DND-41 (cell line): ENCODE results near the gene RBM48.
A peak's percentile ranks its signal among the peaks of the same experiment; 100 is the strongest.

ENCODE experiments used
- ATAC-seq: fragments of 200-7000 bp; cut with Tn5 transposase; 3 replicates; pipeline ENCODE4 v1.9.1; 2021; ENCODE audit warnings: low read depth; ENCODE audit not compliant: insufficient read depth
- DNase-seq: peaks from one replicate; pipeline ENCODE4 v3.0.0-alpha.2; 2020
- H2AFZ ChIP-seq: 2 replicates; pipeline ENCODE4 v1.6.0; 2012; ENCODE audit warnings: low read depth, low read length
- H3K27ac ChIP-seq: 2 replicates; pipeline ENCODE4 v1.5.1; 2012; ENCODE audit warnings: low read length, inconsistent platforms
- H3K27me3 ChIP-seq: fragments of 200-600 bp; sonication (generic); 2 replicates; pipeline ENCODE4 v1.6.0; 2012; ENCODE audit warnings: low read length, mild to moderate bottlenecking, inconsistent platforms; ENCODE audit not compliant: insufficient read depth, poor library complexity
- H3K36me3 ChIP-seq: 2 replicates; pipeline ENCODE4 v1.5.1; 2012; ENCODE audit warnings: low read length, inconsistent platforms; ENCODE audit not compliant: insufficient read depth
- H3K4me1 ChIP-seq: 2 replicates; pipeline ENCODE4 v1.5.1; 2012; ENCODE audit warnings: mild to moderate bottlenecking, low read length; ENCODE audit not compliant: insufficient read depth
- H3K4me2 ChIP-seq: 2 replicates; pipeline ENCODE4 v1.6.0; 2012; ENCODE audit warnings: mild to moderate bottlenecking, moderate library complexity, low read length, inconsistent platforms; ENCODE audit not compliant: insufficient read depth
- H3K4me3 ChIP-seq, 2 experiments: fragments of 200-600 bp in 1 of 2; shearing (Covaris generic) in 1 of 2; 2 replicates each; pipeline ENCODE4 v1.5.1; 2012 to 2016; ENCODE audit warnings: inconsistent platforms in 2 of 2, low read length in 2 of 2, mild to moderate bottlenecking in 2 of 2, low read depth in 1 of 2, moderate library complexity in 1 of 2
- H3K79me2 ChIP-seq: 2 replicates; pipeline ENCODE4 v1.6.0; 2012; ENCODE audit warnings: low read length, inconsistent platforms; ENCODE audit not compliant: insufficient read depth
- H3K9ac ChIP-seq: 2 replicates; pipeline ENCODE4 v1.6.0; 2012; ENCODE audit warnings: low read depth, mild to moderate bottlenecking, inconsistent platforms, low read length, moderate library complexity
- H3K9me3 ChIP-seq: 2 replicates; pipeline ENCODE4 v1.5.1; 2012; ENCODE audit warnings: low read length, moderate library complexity, mild to moderate bottlenecking, inconsistent platforms; ENCODE audit not compliant: insufficient read depth, severe bottlenecking
- H4K20me1 ChIP-seq: 2 replicates; pipeline ENCODE4 v1.6.0; 2012; ENCODE audit warnings: low read length; ENCODE audit not compliant: insufficient read depth
- EZH2 ChIP-seq: IDR thresholded peaks from 3 replicates; pipeline ENCODE4 v1.6.1; 2012; ENCODE audit warnings: borderline replicate concordance, low read depth, mild to moderate bottlenecking, moderate library complexity, low read length, inconsistent platforms; ENCODE audit not compliant: severe bottlenecking
- TF ChIP-seq, protein P1 (sequence below): IDR thresholded peaks from 2 replicates; pipeline ENCODE4 v1.5.1; 2012; ENCODE audit warnings: borderline replicate concordance, low read length, moderate library complexity, mild to moderate bottlenecking; ENCODE audit not compliant: poor library complexity, severe bottlenecking; ENCODE audit errors: extremely low read depth

Gene RBM48

GRCh38 chr7:92546856-92547497, 18.4 kb downstream of the RBM48 start:
- Histone ChIP-seq H4K20me1 (no peaks in the 10 kb centered on the region; the same call in 1 of the 2 replicates), H3K79me2 (no peaks in the 10 kb centered on the region), H3K36me3 (no peaks in the 10 kb centered on the region), H3K4me2 (no peak overlapping the region), H3K27ac (no peak overlapping the region), H3K27me3 (no peaks in the 10 kb centered on the region), H3K4me3 (no peak overlapping the region), H2AFZ (no peak overlapping the region), H3K9ac (no peak overlapping the region), H3K9me3 (no peaks in the 10 kb centered on the region), H3K4me1 (no peaks in the 10 kb centered on the region)
- ATAC-seq (0 out of 3 replicates have a peak, but pooled peaks have one; percentile 22), DNase-seq (no peak)
- TF ChIP-seq, protein P1, sequence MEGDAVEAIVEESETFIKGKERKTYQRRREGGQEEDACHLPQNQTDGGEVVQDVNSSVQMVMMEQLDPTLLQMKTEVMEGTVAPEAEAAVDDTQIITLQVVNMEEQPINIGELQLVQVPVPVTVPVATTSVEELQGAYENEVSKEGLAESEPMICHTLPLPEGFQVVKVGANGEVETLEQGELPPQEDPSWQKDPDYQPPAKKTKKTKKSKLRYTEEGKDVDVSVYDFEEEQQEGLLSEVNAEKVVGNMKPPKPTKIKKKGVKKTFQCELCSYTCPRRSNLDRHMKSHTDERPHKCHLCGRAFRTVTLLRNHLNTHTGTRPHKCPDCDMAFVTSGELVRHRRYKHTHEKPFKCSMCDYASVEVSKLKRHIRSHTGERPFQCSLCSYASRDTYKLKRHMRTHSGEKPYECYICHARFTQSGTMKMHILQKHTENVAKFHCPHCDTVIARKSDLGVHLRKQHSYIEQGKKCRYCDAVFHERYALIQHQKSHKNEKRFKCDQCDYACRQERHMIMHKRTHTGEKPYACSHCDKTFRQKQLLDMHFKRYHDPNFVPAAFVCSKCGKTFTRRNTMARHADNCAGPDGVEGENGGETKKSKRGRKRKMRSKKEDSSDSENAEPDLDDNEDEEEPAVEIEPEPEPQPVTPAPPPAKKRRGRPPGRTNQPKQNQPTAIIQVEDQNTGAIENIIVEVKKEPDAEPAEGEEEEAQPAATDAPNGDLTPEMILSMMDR = no peak
- no peak for TF ChIP-seq EZH2

DNA sequence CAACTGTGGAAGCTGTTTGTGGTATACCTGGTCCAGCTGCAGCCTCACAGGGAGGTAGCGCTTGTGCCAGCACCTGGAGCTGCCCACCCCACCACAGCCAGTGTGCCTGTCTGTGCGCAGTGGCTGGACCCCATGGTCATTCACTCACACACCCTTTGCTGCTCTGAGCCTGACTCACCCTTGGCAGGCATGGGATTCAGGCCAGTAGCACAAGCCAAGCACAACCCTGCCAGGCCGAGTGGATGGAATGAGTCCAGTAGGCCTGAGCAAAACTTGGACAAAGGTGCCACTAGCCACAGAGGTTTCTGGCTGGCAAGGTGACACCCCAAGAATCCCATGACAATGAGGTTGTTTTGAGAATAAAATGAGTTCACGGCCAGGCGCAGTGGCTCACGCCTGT, 19.0 kb downstream of the RBM48 start:
- Histone ChIP-seq H3K36me3 (no peaks in the 10 kb centered on the region), H3K4me1 (no peaks in the 10 kb centered on the region), H3K9ac (no peak overlapping the region), H3K9me3 (no peaks in the 10 kb centered on the region), H3K4me3 (no peak overlapping the region), H3K79me2 (no peaks in the 10 kb centered on the region), H2AFZ (no peak overlapping the region), H3K4me2 (no peak overlapping the region), H3K27me3 (no peaks in the 10 kb centered on the region), H4K20me1 (no peaks in the 10 kb centered on the region; the same call in 1 of the 2 replicates), H3K27ac (no peak overlapping the region)
- ATAC-seq (no peak), DNase-seq (no peak)
- TF ChIP-seq, protein P1 = no peak
- no peak for TF ChIP-seq EZH2

- no peaks in the 10 kb centered on the region for H3K9me3 ChIP-seq
- no peak for TF ChIP-seq EZH2
- TF ChIP-seq, protein P1 = no peak
- no peak overlapping the region for H3K4me2 ChIP-seq
- H3K27me3 ChIP-seq = no peaks in the 10 kb centered on the region
- no peak overlapping the region for H2AFZ ChIP-seq
- H3K9ac ChIP-seq = no peak overlapping the region
- no peaks in the 10 kb centered on the region for H3K79me2 ChIP-seq
- ATAC-seq = no peak
- no peak overlapping the region for H3K4me3 ChIP-seq
- no peaks in the 10 kb centered on the region; the same call in 1 of the 2 replicates for H4K20me1 ChIP-seq
- no peak overlapping the region for H3K27ac ChIP-seq
- H3K4me1 ChIP-seq = no peaks in the 10 kb centered on the region
- no peak for DNase-seq
- no peaks in the 10 kb centered on the region for H3K36me3 ChIP-seq
Observed at GRCh38 chr7:92550194-92550593, 21.6 kb downstream of the RBM48 start.

DNA sequence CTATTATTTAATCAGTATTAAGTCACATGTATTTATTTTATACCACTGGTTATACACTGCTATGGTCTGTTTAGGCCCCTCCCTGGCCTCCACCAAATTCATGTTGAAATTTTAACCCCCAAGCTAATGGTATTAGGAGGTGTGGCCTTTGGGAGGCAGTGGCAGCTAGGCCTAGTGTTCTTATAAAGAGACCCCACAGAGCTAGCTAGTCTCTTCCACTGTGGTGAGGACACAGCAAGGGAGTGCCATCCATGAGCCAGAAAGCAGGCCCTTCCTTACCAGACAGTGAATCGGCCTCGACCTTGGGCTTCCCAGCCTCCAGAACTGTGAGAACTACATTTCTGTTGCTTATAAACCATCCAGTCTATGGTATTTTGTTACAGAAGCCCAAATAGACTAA, 28.7 kb downstream of the RBM48 start:
- no peaks in the 10 kb centered on the region for H3K4me1 ChIP-seq
- no peaks in the 10 kb centered on the region for H3K9me3 ChIP-seq
- no peaks in the 10 kb centered on the region for H4K20me1 ChIP-seq
- peak; percentile 41 for ATAC-seq
- TF ChIP-seq, protein P1 = no peak
- TF ChIP-seq EZH2 = no peak
- no peak overlapping the region for H2AFZ ChIP-seq
- no peaks in the 10 kb centered on the region for H3K79me2 ChIP-seq
- DNase-seq = no peak
- no peak overlapping the region for H3K27ac ChIP-seq
- no peaks in the 10 kb centered on the region for H3K27me3 ChIP-seq
- peaks cover 28% of the 10 kb centered on the region for H3K36me3 ChIP-seq
- H3K9ac ChIP-seq = no peak overlapping the region
- H3K4me3 ChIP-seq = no peak overlapping the region
- no peak overlapping the region for H3K4me2 ChIP-seq
